HG03039 (cell line): ENCODE data around the gene MTHFR.

Source experiments
- ATAC-seq: cut with Tn5 transposase; IDR thresholded peaks from one replicate; pipeline ENCODE4 v1.9.1; 2021; ENCODE audit warnings: mild to moderate bottlenecking, moderate library complexity; ENCODE audit not compliant: unreplicated experiment

MTHFR gene

GRCh38 chr1:11761988-11762406, 43.8 kb downstream of the MTHFR start, which contains the start of gene C1orf167:
Gene C1orf167, plus strand, starts transcription at chr1:11762193. Its CDS starts 2,208 bp downstream, at chr1:11764401.
- ATAC-seq = no peak

GRCh38 chr1:11761285-11761684, 44.5 kb downstream of the MTHFR start:
- no peak for ATAC-seq

- ATAC-seq = no peak
Observed at GRCh38 chr1:11759791-11760190, 46.0 kb downstream of the MTHFR start.

GRCh38 chr1:11757047-11757446, 48.7 kb downstream of the MTHFR start:
- ATAC-seq = no peak

GRCh38 chr1:11753555-11754208, 52.1 kb downstream of the MTHFR start:
- no peak for ATAC-seq

- ATAC-seq = no peak
Observed at GRCh38 chr1:11752359-11753088, 53.2 kb downstream of the MTHFR start.

- no peak for ATAC-seq
Observed at GRCh38 chr1:11751087-11751486, 54.7 kb downstream of the MTHFR start.

- no peak for ATAC-seq
Observed at GRCh38 chr1:11749996-11750395, 55.8 kb downstream of the MTHFR start.

GRCh38 chr1:11749203-11749689, 56.5 kb downstream of the MTHFR start:
- no peak for ATAC-seq

- ATAC-seq = no peak
Observed at GRCh38 chr1:11748294-11749202, 57.2 kb downstream of the MTHFR start.

- no peak for ATAC-seq
Observed at GRCh38 chr1:11746795-11747487, 58.8 kb downstream of the MTHFR start.

GRCh38 chr1:11746092-11746491, 59.7 kb downstream of the MTHFR start:
- no peak for ATAC-seq

GRCh38 chr1:11744287-11744686, 61.5 kb downstream of the MTHFR start:
- no peak for ATAC-seq

- ATAC-seq = no peak
Observed at GRCh38 chr1:11741919-11742558, 63.7 kb downstream of the MTHFR start.

GRCh38 chr1:11741482-11741881, 64.3 kb downstream of the MTHFR start:
- ATAC-seq = no peak

GRCh38 chr1:11740258-11741192, 65.2 kb downstream of the MTHFR start:
- no peak for ATAC-seq

- no peak for ATAC-seq
Observed at GRCh38 chr1:11738783-11739182, 67.0 kb downstream of the MTHFR start.

GRCh38 chr1:11738096-11738495, 67.7 kb downstream of the MTHFR start:
- ATAC-seq = no peak
